Subcutaneous adipose tissue (tissue), 4 donors: ENCODE results near the gene LYPD6. TPM values are rescaled to one million over a fixed set of nuclear protein-coding genes. Genes with fewer than 3 reads are reported as not detected.

Experiments
- CTCF ChIP-seq: fragments of 450-650 bp; IDR thresholded peaks from one replicate; pipeline ENCODE4 v1.5.1; 2016; ENCODE audit warnings: low read depth, mild to moderate bottlenecking, control low read depth, antibody characterized with exemption, moderate library complexity
- total RNA-seq, 4 donors: library from RNA; depleted of rRNA; stranded (reverse); fragments of >200 nt; gene quantifications; one replicate each; pipeline ENCODE4 v1.1.0, GENCODE V29; 2016

LYPD6 gene
- total RNA-seq, 4 donors from 2014 or later, result under 0.01 to 0.65 TPM; not detected in 2

DNA sequence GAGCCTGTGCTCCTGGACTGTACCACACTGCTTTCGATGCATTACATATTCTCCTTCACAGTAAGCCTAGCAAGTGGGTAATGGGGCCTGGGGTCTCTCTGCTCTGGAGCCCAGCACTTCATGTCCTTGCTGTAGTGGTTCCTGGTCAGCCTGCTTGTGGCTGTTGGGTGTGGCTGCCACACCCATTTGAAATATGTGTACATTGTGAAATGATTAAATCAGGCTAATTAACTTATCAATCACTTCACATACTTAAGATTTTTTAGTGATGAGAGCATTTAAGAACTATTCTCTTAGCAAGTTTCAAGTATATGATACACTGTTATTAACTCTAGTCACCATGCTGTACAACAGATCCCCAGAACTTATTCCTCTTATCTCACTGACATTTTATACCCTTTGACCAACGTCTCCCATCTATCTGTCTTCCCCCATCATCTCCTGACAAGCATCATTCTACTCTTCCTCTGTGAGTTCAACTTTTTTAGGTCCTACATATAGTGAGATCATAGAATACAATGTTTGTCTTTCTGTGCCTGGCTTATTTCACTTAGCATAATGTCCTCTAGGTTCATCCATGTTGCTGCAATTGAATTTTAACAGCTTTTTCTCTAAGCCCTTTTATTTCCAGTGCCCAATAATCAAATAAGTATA lies 92.1 kb downstream of the LYPD6 start:
- TF ChIP-seq CTCF, result no peak

DNA sequence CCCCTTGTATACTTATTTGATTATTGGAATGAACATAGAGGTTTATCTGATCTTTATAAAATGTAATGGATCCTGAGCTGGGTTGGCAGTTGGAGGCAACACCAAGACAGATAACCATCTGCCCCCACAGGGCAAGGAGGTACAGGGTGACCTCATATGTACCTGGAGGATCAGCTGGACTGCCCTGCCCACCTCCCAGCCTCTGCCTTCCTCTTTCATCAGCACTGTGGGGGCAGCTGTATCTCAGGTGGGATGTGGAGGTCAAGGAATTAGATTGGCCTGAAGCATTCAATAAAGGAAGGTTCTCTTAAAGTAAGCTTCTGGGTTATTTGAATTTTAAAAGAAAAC lies 92.6 kb downstream of the LYPD6 start:
- no peak for TF ChIP-seq CTCF

DNA sequence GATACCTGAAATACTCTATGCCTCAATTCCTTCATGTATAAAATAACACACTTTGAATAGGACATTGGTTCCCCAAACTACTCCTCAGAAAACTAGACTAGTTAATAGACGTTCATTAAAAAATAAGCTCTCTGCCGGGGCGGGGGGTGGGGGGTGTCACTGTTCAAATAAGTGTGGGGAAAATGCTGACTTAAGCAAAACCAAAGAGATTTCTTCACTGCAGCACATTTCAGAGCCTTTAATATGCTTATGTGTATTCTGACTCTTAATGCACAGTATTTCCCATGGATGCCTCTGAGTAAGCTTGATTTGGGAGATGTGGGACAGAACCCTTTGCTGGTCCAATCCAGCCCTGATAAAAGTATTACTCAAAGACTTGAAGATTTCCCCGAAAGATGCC lies 93.2 kb downstream of the LYPD6 start:
- no peak for TF ChIP-seq CTCF

GRCh38 chr2:149427387-149427786 lies 97.0 kb downstream of the LYPD6 start:
- TF ChIP-seq CTCF, result no peak

GRCh38 chr2:149428783-149429182 lies 98.4 kb downstream of the LYPD6 start:
- no peak for TF ChIP-seq CTCF

DNA sequence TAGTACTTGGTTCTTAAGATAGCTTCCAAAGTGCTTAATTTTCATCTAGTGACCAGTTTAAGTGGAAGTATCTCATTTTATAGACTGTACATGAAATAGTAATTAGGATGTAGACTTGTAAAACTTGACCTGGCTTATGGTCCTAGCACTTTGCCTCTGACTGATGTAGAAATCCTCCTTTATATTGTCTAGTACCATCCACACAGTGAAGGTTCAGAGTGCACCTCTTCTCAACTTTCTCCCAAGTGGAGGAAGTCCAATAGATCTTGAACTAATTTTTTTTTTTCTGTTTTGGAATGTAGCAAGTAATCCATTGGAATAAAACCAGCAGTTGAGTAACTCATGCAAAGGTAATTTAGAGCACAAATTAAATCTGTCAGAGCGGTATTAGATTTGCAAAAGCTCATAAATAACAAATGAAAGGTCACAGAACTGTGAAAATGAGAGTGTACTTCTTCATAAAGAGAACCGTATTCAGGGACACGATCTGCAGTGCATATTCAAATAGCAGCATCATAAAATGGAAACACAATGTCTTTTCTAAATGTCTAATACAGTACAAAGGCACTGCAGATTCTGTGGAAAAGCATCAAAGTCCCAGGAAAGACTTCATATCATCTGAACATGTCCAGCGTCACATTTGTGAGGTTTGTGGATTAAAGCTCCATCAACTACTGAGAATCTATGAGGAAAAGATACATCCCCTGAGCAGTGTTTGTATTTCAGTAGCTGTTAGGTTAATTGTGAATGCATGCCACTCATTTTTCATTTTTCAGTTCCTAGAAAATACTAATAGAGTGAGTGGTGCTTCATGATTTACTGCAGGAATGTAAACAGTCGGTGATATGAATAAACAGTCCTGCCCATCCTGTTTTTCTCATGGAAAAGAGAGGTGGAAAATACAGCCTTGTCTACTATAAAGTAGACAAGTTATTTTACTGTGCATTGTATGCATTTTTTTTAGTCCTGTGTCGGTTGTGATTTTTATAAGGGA lies 100.7 kb downstream of the LYPD6 start:
- no peak for TF ChIP-seq CTCF

- no peak for TF ChIP-seq CTCF
Measured at GRCh38 chr2:149438330-149438960, 108.1 kb downstream of the LYPD6 start.
